NCI-H187 treated with DMSO at 0.1 percent for 48 hours (cell line): ENCODE results near the gene BHLHA15.

ENCODE experiments used
- DNase-seq: peaks from one replicate; lab custom pipeline; 2025; lab: John Stamatoyannopoulos, UW

Gene BHLHA15

DNA sequence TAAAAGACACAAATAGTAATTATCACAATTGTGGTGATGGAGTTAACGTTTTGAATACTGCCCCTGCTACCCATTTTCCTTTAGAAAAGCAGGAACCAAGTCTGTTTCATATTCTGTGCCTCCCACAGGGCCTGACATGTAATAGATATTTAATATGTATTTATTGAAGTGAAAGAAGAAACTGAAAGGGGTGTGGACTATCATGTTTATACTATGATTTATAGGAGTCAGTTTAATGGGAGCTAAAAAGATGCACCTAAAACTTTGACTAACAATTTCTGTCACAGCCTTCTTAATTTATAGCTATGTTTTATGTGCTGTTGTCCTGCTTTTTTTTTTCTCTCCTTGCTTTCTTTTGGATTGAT lies 24.1 kb upstream of the BHLHA15 start:
- DNase-seq: no peak

GRCh38 chr7:98189559-98189958 lies 21.7 kb upstream of the BHLHA15 start:
- DNase-seq: no peak

DNA sequence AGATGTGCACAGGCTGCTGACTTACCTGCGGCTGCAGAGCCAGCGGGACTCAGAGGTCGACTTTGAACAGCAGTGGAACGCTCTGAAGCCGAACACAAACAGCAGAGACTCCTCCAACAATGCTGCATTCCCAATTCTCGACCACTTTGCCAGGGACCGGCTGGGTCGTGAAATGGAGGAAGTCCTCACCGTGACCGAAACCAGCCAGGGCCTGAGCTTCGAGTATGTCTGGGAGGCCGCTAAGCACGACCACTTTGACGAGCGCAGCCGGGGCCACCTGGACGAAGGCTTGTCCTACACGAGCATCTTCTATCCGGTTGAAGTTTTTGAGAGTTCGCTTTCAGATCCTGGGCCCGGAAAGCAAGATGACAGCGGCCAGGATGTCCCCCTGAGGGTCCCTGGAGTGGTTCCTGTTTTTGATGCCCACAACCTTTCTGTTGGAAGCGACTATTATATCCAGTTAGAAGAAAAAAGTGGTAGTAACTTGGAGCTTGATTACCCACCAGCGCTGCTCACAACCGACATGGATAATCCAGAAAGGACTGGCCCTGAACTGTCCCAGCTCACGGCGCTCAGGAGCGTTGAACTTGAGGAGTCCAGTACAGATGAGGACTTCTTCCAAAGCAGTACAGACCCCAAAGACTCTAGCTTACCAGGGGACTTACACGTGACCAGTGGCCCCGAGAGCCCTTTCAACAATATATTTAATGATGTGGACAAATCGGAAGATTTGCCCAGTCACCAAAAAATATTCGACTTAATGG lies 19.4 kb upstream of the BHLHA15 start:
- DNase-seq: no peak

GRCh38 chr7:98192781-98193457 lies 18.3 kb upstream of the BHLHA15 start:
- no peak for DNase-seq

- no peak for DNase-seq
These were observed 17.6 kb upstream of the BHLHA15 start for GRCh38 chr7:98193474-98194180.

- DNase-seq: no peak
These were observed 17.1 kb upstream of the BHLHA15 start for GRCh38 chr7:98194186-98194585.

DNA sequence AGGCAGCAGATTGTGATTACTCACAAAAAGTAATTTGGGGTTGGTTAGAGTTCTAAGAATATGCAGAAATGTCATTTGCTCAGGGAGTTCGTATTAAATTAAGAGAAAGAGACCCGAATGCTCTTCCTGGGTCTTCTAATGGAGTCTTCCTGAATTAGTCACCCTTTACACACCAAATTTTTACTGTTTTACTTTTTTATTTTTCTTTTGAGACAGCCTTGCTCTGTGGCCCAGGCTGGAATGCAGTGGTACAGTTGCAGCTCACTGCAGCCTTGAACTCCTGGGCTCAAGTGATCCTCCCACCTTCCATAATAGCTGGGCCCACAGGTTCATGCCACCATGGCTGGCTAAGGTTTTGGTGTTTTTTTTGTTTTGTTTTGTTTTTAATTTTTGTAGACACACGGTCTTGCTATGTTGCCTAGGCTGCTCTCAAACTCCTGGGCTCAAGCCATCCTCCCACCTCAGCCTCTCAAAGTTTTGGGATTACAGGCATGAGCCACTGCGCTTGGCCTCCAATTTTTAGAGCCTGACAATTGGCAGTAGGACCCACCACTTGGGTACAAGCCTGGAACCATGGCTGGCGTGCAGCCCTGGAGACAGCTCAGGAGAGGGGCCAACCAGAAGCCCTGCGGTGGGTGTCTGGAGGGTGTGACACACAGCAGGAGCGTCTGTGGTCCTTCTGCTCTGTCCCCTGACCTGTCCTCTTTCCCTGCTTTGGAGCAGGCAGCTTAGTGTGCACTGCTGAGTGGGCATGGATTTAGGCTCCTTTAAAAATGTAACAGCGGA lies 16.4 kb upstream of the BHLHA15 start:
- DNase-seq: no peak

GRCh38 chr7:98196706-98197605 lies 14.3 kb upstream of the BHLHA15 start:
- DNase-seq: no peak

DNA sequence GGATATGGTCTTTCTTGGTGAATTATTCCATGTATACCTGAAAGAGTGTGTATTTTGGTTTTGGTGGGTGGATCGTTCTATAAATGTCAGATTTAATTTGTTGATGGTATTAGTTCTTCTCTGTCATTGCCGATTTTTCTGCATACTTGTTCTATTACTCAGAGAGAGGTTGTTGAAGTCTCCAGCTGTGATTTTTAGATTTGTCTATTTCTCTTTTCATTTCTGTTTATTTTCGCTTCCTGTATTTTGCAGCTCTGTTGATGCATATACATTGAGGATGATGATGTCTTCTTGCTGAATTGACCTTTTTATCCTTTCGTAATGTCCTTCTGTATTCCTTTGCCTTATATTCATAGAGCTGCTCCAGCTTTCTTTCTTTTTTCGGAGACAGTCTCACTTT lies 12.1 kb upstream of the BHLHA15 start:
- DNase-seq: no peak

DNA sequence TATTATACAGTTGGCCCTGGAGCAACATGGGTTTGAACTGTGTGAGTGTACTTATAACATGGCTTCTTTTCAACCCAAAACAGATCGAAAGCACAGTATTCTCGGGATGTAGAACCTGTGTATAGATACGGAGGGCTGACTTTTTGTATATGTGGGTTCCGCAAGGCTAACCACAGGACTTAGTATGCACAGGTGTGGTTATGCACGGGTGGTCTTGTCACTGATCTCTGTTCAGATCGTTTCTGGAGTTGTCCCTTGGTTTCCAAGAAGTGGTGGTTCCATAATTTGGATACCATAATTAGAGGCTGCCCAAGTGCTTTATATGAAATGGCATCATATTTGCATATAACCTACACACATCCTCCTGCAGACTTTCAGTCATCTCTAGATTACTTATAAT lies 10.9 kb upstream of the BHLHA15 start:
- no peak for DNase-seq

GRCh38 chr7:98202367-98203195 lies 8.7 kb upstream of the BHLHA15 start:
- no peak for DNase-seq

DNA sequence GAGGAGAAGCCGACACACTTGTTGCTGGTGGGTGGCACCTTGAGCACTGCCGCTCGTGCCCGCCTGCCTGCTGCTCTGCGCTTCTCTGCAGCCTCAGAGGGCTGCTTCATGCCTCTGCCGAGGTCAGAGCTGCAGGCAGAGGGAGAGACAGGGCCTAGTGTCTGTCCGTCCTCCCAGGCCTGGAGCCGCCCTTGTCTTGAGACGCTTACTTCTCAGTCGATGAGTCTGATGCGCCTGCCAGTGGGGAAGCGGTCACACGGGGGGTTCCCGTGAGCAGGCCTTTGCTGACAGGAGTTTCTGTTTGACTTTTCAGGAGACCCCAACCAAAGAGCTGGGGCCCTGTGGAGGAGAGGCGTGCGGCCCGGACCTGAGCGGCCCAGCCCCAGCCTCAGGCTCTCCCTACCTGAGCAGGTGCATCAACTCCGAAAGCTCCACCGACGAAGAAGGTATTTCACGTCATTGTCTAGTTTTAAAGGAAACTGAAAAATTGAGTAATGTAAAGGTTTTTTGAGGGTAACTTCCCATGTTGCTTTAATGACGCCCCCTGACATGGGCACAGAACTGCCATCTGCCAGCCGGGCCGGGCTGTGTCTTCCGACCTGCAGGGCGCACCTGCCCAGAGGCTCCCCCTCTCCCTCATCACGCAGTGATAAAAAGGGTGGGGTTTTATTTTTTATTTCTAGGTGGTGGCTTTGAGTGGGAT lies 7.8 kb upstream of the BHLHA15 start:
- DNase-seq: no peak

- DNase-seq: no peak
These were observed 7.2 kb upstream of the BHLHA15 start for GRCh38 chr7:98203964-98204605.

DNA sequence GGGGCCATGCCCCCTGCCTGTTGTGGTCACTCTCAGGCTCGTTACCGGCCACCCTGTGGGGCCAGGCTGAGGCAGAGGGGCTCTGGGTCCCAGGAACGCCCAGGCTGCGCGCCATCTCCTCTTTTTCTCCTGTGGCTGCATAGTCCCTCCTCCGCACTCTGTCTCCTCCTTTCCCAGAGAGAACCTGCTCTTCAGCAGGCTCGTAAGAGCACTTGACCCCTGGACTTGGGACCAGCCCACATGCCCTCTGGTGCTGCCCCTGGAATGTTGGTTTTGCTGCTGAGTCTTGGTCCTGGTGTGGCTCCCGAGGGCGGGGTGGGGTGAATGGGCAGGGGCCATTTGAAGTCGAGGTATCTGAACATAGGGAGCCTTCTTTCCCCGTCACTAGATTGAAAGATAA lies 6.6 kb upstream of the BHLHA15 start:
- DNase-seq: no peak

DNA sequence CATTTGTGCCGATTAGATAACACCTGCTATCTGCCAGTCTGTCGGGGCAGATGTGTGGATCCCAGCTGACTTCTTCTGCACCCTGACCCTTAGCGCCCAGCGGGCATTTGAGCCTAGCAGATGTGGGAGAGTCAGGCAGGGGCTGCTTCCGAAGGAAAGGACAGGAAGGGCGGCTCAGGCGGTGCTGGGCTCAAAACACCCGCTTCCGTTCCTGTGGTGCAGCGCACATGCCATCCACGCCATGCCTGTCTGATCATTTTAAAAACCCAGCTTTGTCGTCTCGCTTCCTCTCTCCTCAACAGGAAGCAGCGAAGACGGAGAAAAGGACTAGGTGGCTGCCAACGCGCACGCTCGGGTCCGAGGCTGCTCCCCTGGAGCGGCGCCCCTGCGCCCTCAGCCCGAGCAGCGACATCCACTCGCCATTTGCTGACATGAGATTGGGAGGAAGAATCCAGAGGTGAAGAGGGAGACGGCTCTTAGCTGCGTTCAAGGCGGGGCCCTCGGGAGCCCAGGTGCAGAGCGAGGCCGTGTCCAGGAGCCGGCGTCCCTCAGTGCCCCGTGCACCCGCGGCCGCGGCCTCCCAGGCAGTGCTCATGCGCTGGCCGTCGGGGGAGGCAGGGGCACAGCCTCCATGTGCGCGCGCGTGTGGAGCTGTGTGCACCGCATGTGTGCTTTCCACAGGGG lies 5.9 kb upstream of the BHLHA15 start:
- no peak for DNase-seq

DNA sequence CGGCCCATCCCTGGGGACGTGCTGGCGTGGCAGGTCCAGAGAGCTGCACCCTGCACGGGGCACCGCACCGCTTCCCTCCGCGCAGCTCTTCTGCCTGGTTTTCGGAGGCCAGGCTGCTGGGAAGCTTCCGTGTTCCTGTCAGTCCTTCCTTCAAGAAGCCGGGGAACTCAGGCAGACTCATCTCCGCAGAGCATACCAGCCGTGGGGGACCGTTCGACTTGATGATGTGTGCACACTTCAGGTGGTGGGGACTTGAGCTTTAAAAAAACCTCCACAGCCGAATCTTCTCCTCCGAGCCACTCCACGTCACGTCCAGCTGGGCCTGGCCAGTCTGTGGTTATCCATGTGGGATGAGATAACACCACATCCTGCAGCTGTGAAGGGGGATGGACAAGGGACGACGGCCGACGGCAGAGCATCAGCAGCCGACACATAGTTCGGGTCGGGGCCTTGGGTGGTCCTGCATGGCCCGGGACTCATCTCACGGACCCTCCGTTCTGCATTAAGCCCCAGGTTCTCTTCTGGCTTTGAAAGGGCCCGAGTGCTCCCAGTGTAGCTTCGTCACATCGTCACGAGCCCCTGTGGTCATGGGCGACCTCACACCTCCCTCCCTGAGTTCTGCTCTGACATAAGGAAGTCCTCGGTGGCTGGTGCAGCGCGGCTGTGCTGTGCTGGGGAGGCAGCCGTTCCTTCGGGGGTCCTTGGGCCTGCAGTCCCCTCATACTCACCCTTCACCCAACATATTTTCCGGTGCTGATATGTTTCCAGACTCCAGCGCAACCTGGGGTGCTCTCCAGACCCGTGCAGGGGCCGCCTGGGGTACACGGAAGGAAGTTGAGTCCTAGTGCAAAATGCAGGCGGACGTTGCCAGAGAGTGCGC lies 4.5 kb upstream of the BHLHA15 start:
- no peak for DNase-seq

DNA sequence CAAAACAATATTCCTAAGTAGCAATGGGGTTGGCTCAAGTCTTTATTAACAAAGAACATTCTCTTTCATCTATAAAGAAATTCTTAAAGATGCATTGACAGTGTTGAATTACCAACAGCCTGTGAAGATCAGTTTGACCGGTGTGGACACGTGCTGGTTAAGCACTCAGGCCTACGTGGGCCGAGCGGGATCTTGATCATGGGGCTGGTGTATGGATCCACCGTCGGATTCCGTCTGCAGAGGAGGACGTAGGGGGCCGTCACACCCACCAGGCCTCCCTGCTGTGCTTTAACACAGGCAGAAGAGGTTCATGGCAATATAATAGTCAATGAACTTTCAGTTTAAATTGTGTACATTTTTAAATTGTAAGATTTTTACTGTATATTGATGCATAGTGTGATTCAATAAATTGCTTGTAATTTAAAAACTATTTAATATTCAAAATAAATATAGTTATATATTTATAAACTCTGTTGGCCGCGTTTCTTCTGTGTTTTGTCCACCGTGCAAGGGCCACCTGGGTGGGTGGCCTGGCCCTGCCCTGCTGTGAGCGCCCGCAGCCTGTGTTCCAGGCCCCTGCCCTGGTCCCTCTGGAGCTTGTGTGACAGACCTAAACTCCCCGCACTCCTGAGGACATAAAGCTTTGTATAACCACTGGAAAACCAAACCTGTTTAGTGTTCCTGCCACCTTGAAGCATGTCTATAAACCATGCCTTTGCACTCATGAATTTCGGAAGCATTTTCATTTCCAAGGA lies 1.9 kb upstream of the BHLHA15 start:
- DNase-seq: no peak
